Tibial nerve (tissue), 4 donors: Measurements from ENCODE around the gene L3MBTL3. TPM values are rescaled to one million over a fixed set of nuclear protein-coding genes. Genes with fewer than 3 reads are reported as not detected.

Experiments used
- DNase-seq, 2 donors: peaks; one replicate each; pipeline ENCODE4 v3.0.0-alpha.2; 2019; ENCODE audit warnings: low spot score in 2 of 2
- H3K27ac ChIP-seq, 4 donors: fragments of 200-600 bp; sonication (generic) in 3 of 4; one replicate each; pipeline ENCODE4 v1.5.1; 2017 to 2019; ENCODE audit warnings: mild to moderate bottlenecking in 1 of 4
- H3K27me3 ChIP-seq, 2 donors: fragments of 200-600 bp; sonication (generic) in 1 of 2; one replicate each; pipeline versions ENCODE4 v1.5.1 to v1.6.0; 2017 to 2019
- H3K36me3 ChIP-seq, 3 donors: fragments of 200-600 bp; sonication (generic); one replicate each; pipeline ENCODE4 v1.5.1; 2018 to 2019
- H3K4me1 ChIP-seq, 4 donors: fragments of 200-600 bp; sonication (generic) in 3 of 4; one replicate each; pipeline ENCODE4 v1.5.1; 2017 to 2019
- H3K4me3 ChIP-seq, 4 donors: fragments of 200-600 bp; sonication (generic) in 3 of 4; one replicate each; pipeline ENCODE4 v1.5.1; 2017 to 2019; ENCODE audit warnings: mild to moderate bottlenecking in 1 of 4, moderate library complexity in 1 of 4
- H3K9me3 ChIP-seq, 4 donors: fragments of 200-600 bp; sonication (generic) in 3 of 4; one replicate each; pipeline ENCODE4 v1.5.1; 2017 to 2019
- EP300 ChIP-seq, 2 donors: sonication (generic); formaldehyde crosslinking; IDR thresholded peaks; one replicate each; pipeline ENCODE4 v1.6.1; 2017; ENCODE audit warnings: antibody characterized with exemption in 2 of 2, mild to moderate bottlenecking in 1 of 2
- POLR2A ChIP-seq, 2 donors: fragments of 450-650 bp; IDR thresholded peaks; one replicate each; pipeline ENCODE4 v1.6.1; 2017; ENCODE audit warnings: antibody characterized with exemption in 2 of 2, mild to moderate bottlenecking in 2 of 2, moderate library complexity in 2 of 2
- WGBS, 2 donors: methylation state at CpG; one replicate each; pipeline ENCODE4 v1.1.5; 2018; 5-methylcytosine and 5-hydroxymethylcytosine counted together
- total RNA-seq, 4 donors: library from RNA; depleted of rRNA; stranded (reverse); fragments of >200 nt; gene quantifications; one replicate each; pipeline ENCODE4 v1.1.0, GENCODE V29; 2016
- TF ChIP-seq, protein P1 (sequence below), 5 experiments: fragments of 200-600 bp in 3 of 5; fragments of 450-650 bp in 2 of 5; sonication (generic) in 3 of 5; IDR thresholded peaks; one replicate each; pipeline ENCODE4 v1.5.1; 2016 to 2019; ENCODE audit warnings: antibody characterized with exemption in 5 of 5, mild to moderate bottlenecking in 3 of 5, moderate library complexity in 2 of 5

The L3MBTL3 gene
- total RNA-seq, 4 donors from 2014 or later: 12.3 to 17.3 (median 14.4) TPM

- Histone ChIP-seq H3K9me3 (no peaks in the 10 kb centered on the region), H3K27ac (no peak overlapping the region), H3K4me3 (no peak overlapping the region), H3K4me1 (no peaks in the 10 kb centered on the region), H3K36me3 (peaks cover 0 to 80% (median 6%) of the 10 kb centered on the region in 3 donors), H3K27me3 (no peaks in the 10 kb centered on the region)
- WGBS, 2 donors: 93 to 100% methylated on average over 1 of the region's 1 CpG
- DNase-seq: no peak
- TF ChIP-seq EP300 (IDR thresholded peaks at IDR 0.05): no peak
- TF ChIP-seq, protein P1, sequence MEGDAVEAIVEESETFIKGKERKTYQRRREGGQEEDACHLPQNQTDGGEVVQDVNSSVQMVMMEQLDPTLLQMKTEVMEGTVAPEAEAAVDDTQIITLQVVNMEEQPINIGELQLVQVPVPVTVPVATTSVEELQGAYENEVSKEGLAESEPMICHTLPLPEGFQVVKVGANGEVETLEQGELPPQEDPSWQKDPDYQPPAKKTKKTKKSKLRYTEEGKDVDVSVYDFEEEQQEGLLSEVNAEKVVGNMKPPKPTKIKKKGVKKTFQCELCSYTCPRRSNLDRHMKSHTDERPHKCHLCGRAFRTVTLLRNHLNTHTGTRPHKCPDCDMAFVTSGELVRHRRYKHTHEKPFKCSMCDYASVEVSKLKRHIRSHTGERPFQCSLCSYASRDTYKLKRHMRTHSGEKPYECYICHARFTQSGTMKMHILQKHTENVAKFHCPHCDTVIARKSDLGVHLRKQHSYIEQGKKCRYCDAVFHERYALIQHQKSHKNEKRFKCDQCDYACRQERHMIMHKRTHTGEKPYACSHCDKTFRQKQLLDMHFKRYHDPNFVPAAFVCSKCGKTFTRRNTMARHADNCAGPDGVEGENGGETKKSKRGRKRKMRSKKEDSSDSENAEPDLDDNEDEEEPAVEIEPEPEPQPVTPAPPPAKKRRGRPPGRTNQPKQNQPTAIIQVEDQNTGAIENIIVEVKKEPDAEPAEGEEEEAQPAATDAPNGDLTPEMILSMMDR (IDR thresholded peaks at IDR 0.05): no peak
- TF ChIP-seq POLR2A (IDR thresholded peaks at IDR 0.05): no peak
These were observed 36.9 kb downstream of the L3MBTL3 start for GRCh38 chr6:130055271-130055670.

- DNase-seq: no peak
- WGBS, 2 donors: 96 to 97% methylated on average over 12 of the region's 12 CpGs
- H3K27me3 ChIP-seq: no peaks in the 10 kb centered on the region
- no peaks in the 10 kb centered on the region for H3K9me3 ChIP-seq
- TF ChIP-seq POLR2A (IDR thresholded peaks at IDR 0.05) (no peak), EP300 (IDR thresholded peaks at IDR 0.05) (no peak)
- TF ChIP-seq, protein P1 (IDR thresholded peaks at IDR 0.05): no peak
- peaks cover 0 to 83% (median 6%) of the 10 kb centered on the region in 3 donors for H3K36me3 ChIP-seq
- no peaks in the 10 kb centered on the region for H3K4me1 ChIP-seq
- no peak overlapping the region for H3K27ac ChIP-seq
- H3K4me3 ChIP-seq: no peak overlapping the region
These were observed 39.1 kb downstream of the L3MBTL3 start for GRCh38 chr6:130057495-130057894.

- DNase-seq: no peak
- peaks cover 0 to 57% (median 0%) of the 10 kb centered on the region in 3 donors for H3K36me3 ChIP-seq
- 76 to 81% methylated on average over 5 of the region's 5 CpGs for WGBS, 2 donors
These were observed 45.4 kb downstream of the L3MBTL3 start for GRCh38 chr6:130063806-130064205.

GRCh38 chr6:130065609-130066156, 47.3 kb downstream of the L3MBTL3 start:
- no peaks in the 10 kb centered on the region for H3K27me3 ChIP-seq
- DNase-seq: no peak
- TF ChIP-seq, protein P1 (IDR thresholded peaks at IDR 0.05): no peak
- TF ChIP-seq POLR2A (IDR thresholded peaks at IDR 0.05) (no peak), EP300 (IDR thresholded peaks at IDR 0.05) (no peak)
- H3K9me3 ChIP-seq: no peaks in the 10 kb centered on the region
- 91 to 100% methylated on average over 5 of the region's 5 CpGs for WGBS, 2 donors
- peaks cover 0 to 47% (median 0%) of the 10 kb centered on the region in 3 donors for H3K36me3 ChIP-seq
- H3K4me1 ChIP-seq: peaks cover 0 to 8% (median 0%) of the 10 kb centered on the region in 4 donors
- no peak overlapping the region for H3K4me3 ChIP-seq
- no peak overlapping the region for H3K27ac ChIP-seq

More at GRCh38 chr6:130063806-130064205, 45.4 kb downstream of the L3MBTL3 start:
- no peak overlapping the region for H3K4me3 ChIP-seq
- no peaks in the 10 kb centered on the region for H3K4me1 ChIP-seq
- TF ChIP-seq, protein P1 (IDR thresholded peaks at IDR 0.05): no peak
- no peak overlapping the region for H3K27ac ChIP-seq
- H3K9me3 ChIP-seq: no peaks in the 10 kb centered on the region
- no peaks in the 10 kb centered on the region for H3K27me3 ChIP-seq

GRCh38 chr6:130069485-130069884, 51.1 kb downstream of the L3MBTL3 start:
- no peak for TF ChIP-seq EP300 (IDR thresholded peaks at IDR 0.05)
- TF ChIP-seq, protein P1 (IDR thresholded peaks at IDR 0.05): no peak
- no peak for TF ChIP-seq POLR2A (IDR thresholded peaks at IDR 0.05)
- Histone ChIP-seq H3K4me1 (peaks cover 0 to 8% (median 0%) of the 10 kb centered on the region in 4 donors), H3K4me3 (no peak overlapping the region), H3K36me3 (peaks cover 0 to 17% (median 0%) of the 10 kb centered on the region in 3 donors), H3K27ac (no peak overlapping the region), H3K27me3 (no peaks in the 10 kb centered on the region), H3K9me3 (no peaks in the 10 kb centered on the region)
- WGBS, 2 donors: 63 to 67% methylated on average over 4 of the region's 4 CpGs
- DNase-seq: no peak
